DMS 273 treated with DMSO at 0.1 percent for 48 hours (cell line): ENCODE data around the gene NFE2.
"Not testable (repeated sequence)": the region's sequence is repeated elsewhere in the genome, so short reads cannot be mapped to it uniquely, and the experiment has no call there.

Source experiments
- DNase-seq: peaks from one replicate; lab custom pipeline; 2025; lab: John Stamatoyannopoulos, UW

Gene NFE2

DNA sequence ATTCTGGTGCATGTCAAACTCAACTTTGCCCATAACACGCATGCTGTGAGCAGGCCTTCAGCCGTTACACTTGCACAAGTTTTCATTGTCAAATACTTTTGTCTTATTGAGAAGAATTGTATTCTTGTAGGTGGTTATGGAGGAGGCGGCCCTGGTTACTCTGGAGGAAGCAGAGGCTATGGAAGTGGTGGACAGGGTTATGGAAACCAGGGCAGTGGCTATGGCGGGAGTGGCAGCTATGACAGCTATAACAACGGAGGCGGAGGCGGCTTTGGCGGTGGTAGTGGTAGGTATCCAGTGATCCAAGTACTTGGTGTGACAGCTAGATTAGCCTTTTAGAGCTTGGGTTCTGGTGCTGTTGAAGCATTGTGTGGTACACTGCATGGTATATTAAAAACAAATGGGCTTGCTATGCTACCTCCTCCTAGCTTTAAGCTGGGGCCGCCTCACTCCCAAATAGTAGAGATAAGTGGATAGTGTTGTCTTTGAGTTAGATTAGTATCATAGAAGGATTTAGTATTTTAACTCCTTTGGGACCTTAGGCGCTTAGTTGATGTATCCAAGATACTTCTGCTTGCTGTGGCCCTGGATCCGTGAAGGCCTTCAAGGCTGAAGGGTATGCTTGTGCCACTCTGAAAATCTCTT is 17.7 kb downstream of the NFE2 start:
- DNase-seq, result no peak

DNA sequence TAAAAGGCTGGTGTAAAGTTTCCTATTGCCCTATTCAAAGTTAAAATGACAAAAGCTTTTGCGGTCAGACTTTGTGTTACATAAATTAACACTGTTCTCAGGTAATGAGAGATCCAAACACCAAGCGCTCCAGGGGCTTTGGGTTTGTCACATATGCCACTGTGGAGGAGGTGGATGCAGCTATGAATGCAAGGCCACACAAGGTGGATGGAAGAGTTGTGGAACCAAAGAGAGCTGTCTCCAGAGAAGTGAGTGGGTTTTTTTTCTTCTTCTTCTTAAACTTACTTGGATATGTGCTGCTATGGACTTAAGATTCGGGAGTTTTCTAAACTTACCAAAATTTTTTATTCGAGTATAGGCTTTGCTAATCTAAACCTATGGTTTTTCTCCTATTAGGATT is 19.1 kb downstream of the NFE2 start:
- not testable (repeated sequence) for DNase-seq

DNA sequence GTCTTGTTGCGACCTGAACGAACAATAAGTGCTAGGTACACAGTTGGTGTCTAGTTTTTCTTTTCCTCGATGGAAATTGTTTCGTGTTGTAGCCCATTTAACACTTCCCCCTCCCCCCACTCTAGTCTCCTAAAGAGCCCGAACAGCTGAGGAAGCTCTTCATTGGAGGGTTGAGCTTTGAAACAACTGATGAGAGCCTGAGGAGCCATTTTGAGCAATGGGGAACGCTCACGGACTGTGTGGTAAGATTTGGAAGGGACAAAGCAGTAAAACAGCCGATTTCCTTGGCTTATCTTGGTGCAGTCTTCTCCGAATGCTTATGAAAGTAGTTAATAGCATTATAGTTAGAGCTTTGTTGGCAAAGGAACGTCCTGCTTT is 19.6 kb downstream of the NFE2 start:
- DNase-seq, result not testable (repeated sequence)

DNA sequence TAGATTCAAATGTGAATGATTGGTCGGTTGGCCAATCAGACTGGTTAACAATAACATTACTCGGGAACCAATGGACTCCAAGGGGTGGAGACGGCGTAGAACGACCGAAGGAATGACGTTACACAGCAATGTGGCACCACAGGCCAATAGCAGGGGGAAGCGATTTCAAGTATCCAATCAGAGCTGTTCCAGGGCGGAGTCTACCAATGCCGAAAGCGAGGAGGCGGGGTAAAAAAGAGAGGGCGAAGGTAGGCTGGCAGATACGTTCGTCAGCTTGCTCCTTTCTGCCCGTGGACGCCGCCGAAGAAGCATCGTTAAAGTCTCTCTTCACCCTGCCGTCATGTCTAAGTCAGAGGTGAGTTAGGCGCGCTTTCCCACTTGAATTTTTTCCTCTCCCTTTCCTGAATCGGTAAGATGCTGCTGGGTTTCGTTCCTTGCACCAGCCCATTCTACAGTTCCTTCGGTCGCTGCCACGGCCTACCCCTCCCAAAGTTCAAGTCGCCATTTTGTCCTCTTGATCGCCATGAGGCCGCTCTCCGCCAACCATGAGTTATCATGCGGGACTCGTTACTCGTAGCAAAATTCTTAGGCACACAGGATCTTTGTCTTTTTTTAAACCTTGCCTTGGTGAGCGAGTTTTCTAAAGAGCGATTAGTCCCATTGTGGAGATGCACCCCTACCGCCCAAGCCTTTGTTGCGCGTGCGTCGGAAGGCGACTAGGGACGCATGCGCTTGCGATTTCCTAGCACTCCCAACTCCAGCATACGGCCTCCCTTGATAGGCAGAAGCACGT is 20.2 kb downstream of the NFE2 start, which contains the start of gene HNRNPA1:
TSS of gene HNRNPA1 (plus strand) at position 259 of the 793 bp plus-strand sequence. CDS start at position 341, 82 bp downstream.
- peak; percentile 98 for DNase-seq

DNA sequence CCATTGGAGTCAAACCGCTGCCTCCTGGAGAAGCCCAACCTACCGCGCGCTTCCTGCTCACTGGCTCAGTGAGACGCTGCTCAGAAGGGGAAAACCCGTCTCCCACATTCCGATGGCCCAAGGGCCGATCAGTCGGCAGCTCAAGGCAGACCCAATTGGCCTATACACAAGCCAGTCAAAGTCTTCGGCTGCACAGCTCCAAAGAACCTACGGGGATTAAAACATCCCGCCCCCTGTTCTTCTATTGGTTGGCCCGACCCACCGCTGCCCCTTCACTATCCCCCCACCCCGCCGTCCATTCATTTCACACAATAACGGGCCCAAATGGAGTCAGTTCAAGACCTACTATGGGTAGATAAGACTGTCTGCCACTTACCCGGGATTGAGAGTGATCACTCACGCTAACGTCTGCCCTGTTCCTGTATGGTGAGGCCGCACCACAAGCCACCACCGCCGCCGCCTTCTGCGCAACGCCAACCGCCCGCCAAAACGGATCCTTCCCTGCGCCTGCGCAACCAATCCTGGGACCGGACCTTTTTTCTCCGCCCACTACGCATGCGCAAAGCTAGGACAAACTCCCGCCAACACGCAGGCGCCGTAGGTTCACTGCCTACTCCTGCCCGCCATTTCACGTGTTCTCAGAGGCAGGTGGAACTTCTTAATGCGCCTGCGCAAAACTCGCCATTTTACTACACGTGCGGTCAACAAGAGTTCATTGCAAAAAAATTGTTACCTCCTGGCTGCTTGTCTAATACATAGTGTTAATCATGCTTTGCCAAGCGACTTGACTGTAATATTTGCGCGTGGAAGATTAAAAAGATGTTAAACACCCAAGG is 21.0 kb downstream of the NFE2 start, which contains the start of gene CBX5:
TSS of gene CBX5 (minus strand) at position 491 of the 836 bp plus-strand sequence. CDS start 22,472 bp downstream, outside the sequence.
- peak; percentile 93 for DNase-seq

DNA sequence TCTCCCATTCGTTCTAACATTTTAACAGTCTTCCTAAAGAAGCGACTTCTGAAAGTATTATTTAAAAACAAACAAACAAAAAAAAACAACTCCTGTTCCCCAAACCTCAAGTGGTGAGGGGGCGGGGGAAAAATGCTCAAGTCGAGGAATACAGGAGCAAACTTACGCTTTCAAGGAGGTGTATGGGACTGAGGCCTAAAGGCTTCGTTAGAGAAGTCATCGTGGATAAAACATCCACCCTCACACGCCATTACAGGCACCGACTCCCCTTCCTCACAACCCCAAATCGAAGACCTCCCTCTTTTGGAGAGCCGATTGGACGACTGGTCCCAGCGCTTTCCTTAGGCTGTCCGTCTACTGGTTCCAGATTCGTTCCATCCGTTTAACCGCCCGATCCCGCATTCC is 21.6 kb downstream of the NFE2 start:
- DNase-seq, result no peak

DNA sequence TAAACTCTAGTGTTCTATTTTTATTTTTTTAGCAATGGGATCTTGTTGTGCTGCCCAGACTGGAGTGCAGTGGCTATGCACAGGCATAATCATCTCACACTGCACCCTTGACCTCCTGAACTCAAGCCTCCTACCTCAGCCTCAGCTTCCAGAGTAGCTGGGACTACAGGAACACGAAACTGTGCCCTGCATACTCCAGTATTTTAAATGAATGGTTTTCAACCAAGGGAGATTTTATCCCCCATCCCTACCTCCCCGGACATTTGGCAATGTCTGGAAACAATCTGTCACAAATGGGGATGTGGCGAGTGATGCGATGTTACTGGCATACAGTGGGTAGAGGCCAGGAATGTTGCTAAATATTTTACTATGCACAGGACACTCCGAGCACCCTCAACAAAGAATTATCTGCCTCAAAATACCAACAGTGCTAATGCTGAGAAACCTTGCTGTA is 23.0 kb downstream of the NFE2 start:
- DNase-seq, result no peak

DNA sequence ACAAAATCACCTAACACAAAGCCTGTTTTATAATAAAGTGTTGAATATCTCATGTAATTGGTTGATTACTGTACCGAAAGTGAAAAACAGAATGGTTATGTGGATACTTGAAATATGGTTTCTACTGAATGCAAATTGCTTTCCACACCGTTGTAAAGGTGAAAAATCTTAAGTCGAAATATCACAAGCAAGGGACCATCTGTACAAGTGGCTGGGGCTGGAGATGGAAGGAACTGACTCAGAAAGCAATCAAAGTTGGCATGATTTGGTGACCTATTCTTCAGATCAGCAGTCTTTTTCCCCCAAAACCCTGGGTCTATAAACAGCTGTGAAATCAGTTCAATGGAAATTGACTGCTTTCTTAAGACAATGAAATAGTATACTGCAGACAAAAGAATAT is 24.4 kb downstream of the NFE2 start:
- DNase-seq, result no peak

DNA sequence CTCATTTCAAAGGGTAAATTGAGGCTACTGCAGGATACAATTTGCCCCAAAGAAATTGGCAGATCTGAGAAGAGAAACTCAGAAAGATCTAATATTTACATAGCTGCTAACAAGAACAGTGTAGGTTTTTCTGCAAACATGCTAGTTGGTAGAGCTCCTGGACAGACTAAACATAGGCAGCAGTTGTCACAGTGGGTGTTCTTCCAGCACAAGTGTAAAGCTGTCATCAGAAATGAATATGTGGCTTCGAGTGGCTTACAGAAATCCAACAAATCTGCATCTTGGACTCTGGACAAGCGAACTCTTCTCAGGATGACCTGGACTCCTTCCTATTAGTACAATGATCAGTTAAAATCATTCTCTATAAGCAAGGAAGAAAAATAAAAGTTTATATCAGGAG is 26.8 kb downstream of the NFE2 start:
- DNase-seq, result no peak

DNA sequence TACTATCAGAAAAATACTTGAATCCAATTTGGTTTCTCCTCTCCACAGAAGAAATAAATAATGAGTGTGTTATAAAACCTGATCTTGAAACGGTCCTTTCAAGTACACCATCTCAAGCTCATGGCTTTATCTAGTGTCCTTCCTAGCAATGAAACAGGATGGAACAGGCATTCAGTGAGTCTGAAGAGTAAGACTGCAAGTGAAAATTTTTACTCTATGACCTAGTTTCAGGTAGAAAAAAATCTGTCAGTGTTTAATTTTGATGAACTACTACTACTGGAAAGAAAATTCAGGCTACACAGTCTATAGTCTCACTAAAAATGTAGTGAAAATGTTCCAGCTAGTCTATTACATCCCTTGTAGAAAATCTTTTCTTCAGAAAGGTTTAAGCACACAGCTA is 28.6 kb downstream of the NFE2 start:
- no peak for DNase-seq

DNA sequence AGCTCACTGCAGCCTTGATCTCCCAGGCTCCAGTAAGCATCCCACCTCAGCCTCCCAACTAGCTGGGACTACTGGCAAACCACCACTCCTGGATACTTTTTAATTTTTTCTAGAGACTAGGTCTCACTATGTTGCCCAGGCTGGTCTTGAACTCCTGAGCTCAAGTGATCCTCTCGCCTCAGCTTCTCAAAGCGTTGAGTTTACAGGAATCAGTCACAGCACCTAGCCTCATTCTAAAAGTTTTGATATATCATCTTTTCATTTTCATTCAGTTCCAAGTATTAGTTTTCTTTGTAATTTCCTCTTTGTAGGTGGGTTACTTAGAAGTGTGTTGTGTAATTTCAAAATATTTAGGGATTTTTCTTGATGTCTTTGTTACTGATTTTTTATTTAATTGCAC is 30.5 kb downstream of the NFE2 start:
- no peak for DNase-seq

DNA sequence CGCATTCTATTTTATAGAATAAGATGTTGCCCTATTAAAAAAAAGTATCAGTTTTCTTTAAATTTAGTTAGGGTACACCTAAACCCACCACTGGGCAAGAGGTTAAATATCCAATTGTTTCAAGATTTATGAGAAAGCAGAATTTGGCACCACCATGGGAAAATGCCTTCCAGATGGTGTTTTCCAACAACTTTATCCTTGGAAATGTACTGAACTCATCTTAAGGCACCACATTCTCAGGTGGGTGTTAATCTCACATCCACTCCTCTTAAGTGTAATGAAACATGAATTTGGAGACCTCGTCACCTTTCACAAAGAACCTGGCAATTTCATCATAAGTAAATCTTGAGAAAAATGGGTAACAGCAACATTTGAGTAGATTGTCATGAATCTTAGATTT is 34.0 kb downstream of the NFE2 start:
- no peak for DNase-seq

DNA sequence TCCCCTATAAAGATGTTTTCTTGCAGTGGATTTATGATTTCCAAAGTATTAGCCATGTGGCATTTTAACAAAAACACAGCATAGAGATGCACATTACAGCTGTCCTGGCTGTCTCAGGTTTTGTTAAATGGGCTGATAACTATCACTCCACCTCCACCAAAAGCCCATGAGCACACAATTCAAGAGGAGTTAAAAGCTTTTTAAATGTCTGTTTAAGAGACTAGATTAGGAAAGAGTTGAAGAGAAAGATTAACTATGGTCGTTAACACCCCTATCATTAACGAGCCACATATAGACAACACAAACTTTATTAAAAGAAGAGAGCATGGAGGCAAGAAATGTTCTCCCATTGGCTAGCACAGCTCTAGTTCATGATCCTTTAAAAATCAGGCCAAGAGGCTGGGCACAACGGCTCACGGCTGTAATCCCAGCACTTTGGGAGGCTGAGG is 35.4 kb downstream of the NFE2 start:
- no peak for DNase-seq

DNA sequence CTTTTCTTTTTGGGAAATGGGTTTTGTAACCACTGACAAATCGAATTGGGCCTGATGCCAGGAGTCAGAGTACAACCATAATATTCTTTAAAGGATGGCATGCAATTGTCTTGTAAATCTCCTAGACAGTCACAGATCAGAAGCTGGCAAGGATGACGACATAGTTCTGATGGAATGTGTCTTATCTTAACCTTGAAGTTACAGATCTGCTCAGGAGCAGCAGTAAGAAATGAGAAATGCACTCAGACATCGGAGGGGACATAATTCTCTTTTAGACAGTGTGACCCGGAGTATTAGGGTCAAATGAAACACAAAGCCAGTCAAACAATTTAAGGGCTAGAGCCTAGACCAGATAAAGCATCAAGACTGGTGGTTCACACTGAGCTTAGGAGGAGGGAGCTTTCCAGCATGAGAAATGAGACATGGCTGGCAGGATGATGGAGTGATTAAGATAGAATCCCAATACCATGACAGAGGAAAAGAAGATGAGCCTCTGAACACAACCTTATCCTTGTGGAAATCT is 38.4 kb downstream of the NFE2 start:
- no peak for DNase-seq

DNA sequence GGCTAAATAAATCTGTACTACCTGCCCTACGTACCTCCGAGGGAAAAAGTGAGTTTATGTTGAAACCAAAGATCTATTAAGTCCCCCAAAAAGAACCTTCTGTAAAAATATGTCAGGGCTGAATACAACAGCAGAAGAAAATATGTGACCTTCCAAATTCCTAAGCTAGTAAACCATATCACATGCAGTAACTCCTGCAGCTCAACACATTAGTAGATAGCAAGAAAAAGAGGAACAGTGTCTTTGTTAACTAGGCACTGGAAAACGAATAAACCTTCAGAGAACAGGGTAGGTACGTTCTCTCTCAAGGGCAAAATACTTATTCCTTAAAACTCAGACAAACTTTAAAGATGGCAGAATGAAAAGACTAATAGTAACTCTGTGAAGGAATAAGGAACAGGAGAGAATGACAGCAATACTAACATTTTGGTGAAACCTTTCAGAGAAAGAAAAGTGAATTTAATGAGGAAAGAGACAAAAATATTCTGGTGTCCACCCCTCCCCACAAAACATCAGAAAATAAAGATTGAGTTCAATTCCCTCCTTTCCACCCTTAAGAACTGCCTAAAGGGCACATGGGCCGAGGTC is 38.9 kb downstream of the NFE2 start:
- DNase-seq, result no peak

DNA sequence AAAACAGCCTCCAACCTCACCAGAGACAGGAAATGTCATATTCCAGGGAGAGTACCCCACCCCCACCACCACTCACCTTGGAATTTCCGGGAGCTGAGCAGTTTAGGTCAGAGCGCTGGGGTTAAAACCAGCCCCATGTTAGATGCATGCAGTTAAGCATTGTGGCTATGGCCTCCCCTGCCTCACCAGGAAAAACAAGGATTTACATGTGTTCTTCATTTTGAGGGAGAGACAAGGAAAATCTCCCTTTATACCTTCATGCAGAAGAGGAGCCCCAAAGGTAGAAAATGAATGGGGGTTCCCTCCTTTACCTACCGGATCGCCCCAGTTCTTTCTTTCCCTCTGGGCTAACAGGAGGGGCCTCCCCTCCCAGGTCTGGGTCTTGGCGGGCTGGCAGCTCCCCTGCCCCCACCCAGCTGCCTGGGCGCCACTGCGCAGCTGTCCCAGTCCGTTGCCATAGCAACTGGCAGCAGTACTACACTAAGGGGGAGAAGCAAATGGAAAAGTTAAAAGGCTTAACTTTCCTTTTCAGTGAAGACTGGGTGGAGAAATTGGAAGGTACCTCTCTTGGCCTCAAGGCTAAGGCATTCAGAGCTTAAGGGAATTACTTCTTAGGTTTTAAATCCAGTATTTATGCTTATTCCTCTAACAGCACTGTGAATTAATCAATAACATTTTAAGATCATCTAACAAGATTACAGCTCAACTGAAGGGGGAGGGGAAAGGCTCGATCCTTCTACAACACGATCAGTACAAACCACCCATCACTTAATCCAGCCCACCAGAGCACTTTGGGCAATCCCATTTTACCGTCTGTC is 41.4 kb downstream of the NFE2 start:
- peak; percentile 80 for DNase-seq

DNA sequence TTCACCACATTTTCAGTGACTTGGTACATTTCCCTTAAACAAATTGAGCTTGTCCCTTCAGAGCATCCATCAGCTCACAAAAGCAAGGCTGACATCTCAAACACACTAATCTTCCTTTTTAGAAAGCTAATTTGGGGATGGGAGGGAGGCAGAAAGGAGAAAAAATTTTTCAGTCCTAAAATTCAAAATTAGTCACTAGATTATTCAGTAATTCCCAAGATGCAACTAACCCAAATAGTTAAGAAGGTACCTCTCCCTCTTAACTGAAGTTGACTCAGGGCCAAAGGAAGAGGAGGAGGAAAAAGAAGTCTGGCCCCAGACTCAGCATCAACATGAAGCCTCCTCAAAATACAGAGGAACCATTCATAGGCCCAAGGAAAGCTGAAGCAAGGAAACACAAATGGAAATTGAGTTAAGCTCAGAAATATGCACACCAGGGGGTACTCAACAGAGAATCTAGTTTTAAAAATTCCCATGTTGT is 42.6 kb downstream of the NFE2 start:
- no peak for DNase-seq

DNA sequence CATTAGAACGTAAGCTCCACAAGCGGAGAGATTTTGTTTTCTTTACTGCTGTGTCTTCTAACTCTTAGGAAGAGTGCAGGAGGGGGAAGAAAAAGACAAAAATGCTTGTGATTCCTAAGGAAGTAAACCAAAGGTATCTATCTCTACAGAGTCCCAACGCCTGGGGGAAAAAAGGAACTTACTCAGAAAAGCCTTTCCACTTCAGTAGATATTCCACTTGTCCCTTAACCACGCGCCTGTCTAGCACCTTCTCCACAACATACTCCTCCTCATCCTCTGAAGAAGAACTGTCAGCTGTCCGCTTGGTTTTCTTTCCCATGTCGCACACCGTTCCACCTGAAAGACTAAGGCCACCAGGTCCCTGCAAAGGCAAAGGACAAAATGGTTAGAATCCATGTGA is 43.5 kb downstream of the NFE2 start:
- DNase-seq, result no peak

DNA sequence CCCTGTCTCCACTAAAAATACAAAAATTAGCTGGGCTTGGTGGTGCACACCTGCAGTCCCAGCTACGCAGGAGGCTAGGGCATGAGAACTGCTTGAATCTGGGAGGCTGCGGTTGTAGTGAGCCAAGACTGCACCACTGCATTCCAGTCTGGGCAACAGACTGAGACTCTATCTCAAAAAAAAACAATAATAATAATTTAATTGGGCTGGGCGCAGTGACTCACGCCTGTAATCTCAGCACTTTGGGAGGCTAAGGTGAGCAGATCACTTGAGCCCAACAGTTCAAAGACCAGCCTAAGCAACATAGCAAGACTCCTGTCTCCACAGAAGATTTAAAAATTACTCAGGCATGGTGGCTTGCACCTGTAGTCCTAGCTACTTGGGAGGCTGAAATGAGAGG is 47.6 kb downstream of the NFE2 start:
- DNase-seq, result no peak

DNA sequence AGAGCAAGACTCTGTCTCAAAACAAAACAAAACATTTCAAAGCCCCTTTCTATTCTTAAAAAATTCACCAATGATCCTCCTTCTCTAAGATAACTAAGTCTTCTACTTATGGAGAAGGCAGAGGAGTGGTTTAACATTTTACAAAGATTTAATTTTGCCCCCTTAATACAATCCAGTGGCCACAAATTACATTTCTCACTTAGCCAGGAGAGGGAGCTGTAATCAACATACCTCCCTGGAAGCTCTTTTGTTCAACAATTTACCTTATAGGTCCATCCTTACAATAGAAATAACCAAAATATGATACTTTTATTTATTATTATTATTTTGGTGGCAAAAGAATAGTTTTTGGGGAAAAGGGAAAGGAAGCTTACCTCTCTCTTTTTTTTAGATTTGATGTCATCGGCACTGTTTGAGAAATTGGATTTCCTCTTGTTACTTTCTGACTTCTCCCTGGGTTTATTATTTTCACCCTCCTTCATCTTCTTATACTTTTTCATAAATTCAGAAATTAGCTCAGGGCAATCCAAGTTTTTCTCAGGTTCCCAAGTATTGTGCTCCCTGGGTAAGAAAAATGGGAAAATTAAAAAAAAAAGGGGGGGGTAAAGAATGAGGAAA is 49.0 kb downstream of the NFE2 start:
- no peak for DNase-seq
